B cell (primary cell): ENCODE results near the gene RPL29. TPM values are rescaled to one million over a fixed set of nuclear protein-coding genes. Genes with fewer than 3 reads are reported as not detected.

Experiments used
- ATAC-seq: fragments of 200-7000 bp; cut with Tn5 transposase; one replicate; pipeline ENCODE4 v1.10.0; 2021; ENCODE audit warnings: low read depth, mild to moderate bottlenecking, moderate number of reproducible peaks, moderate library complexity
- CTCF ChIA-PET: fragments of 350-600 bp; sonication (Branson Sonifier 250); formaldehyde crosslinking; loops from one replicate; lab custom pipeline; 2021; ENCODE audit warnings: antibody characterized with exemption, inconsistent platforms; lab: Charles Lee
- POLR2A ChIA-PET: fragments of 350-600 bp; sonication (Branson Sonifier 250); formaldehyde crosslinking; loops from one replicate; lab custom pipeline; 2021; ENCODE audit warnings: antibody characterized with exemption; lab: Charles Lee
- DNase-seq: peaks from one replicate; pipeline ENCODE4 v3.0.0; 2013
- H2AFZ ChIP-seq: 2 replicates; pipeline ENCODE4 v1.6.1; 2012; ENCODE audit warnings: mild to moderate bottlenecking, low read depth, low read length; ENCODE audit not compliant: insufficient read depth, poor library complexity, severe bottlenecking
- H3K27ac ChIP-seq, 2 donors: 1 replicate in 1 of 2; 2 replicates in 1 of 2; pipeline ENCODE4 v1.5.1; 2012 to 2013; ENCODE audit warnings: low read length in 2 of 2, mild to moderate bottlenecking in 2 of 2, moderate library complexity in 1 of 2
- H3K27me3 ChIP-seq, 4 experiments: fragments of 200-600 bp in 1 of 4; sonication (generic) in 1 of 4; replicated peaks in 1 of 4; 1 replicate in 2 of 4; 2 replicates in 2 of 4; pipeline versions ENCODE4 v1.6.1 to v1.7.0; 2013 to 2016; ENCODE audit warnings: low read length in 3 of 4, mild to moderate bottlenecking in 2 of 4, mixed read lengths in 1 of 4, moderate library complexity in 1 of 4; ENCODE audit not compliant: insufficient read depth in 4 of 4, control insufficient read depth in 3 of 4; ENCODE audit errors: control extremely low read depth in 1 of 4
- H3K36me3 ChIP-seq, 2 experiments: replicated peaks in 1 of 2; 1 replicate in 1 of 2; 2 replicates in 1 of 2; pipeline versions ENCODE4 v1.6.1 to v1.7.1; 2013; ENCODE audit warnings: low read length in 1 of 2; ENCODE audit not compliant: insufficient read depth in 2 of 2, control insufficient read depth in 1 of 2; ENCODE audit errors: control extremely low read depth in 1 of 2, extremely low read depth in 1 of 2
- H3K4me1 ChIP-seq, 2 donors: fragments of 200-600 bp in 1 of 2; sonication (generic) in 1 of 2; 1 replicate in 1 of 2; 2 replicates in 1 of 2; pipeline versions ENCODE4 v1.5.1 to v1.6.1; 2013 to 2017; ENCODE audit warnings: low read length in 2 of 2; ENCODE audit not compliant: control insufficient read depth in 2 of 2, insufficient read depth in 2 of 2
- H3K4me2 ChIP-seq: replicated peaks from 2 replicates; pipeline ENCODE3; 2012; ENCODE audit warnings: mild to moderate bottlenecking, low read depth, low read length; ENCODE audit not compliant: poor library complexity, severe bottlenecking
- H3K4me3 ChIP-seq, 5 experiments: fragments of 200-600 bp in 1 of 5; sonication (generic) in 1 of 5; 1 replicate in 3 of 5; 2 replicates in 2 of 5; pipeline versions ENCODE4 v1.5.1 to v1.7.0; 2011 to 2016; ENCODE audit warnings: low read length in 4 of 5, mild to moderate bottlenecking in 4 of 5, low read depth in 2 of 5, control low read depth in 1 of 5, moderate library complexity in 1 of 5; ENCODE audit not compliant: insufficient read depth in 1 of 5; ENCODE audit errors: control extremely low read depth in 1 of 5, extremely low read depth in 1 of 5
- H3K79me2 ChIP-seq: fragments of 200-600 bp; sonication (generic); one replicate; pipeline ENCODE4 v1.6.0; 2016; ENCODE audit warnings: low read length; ENCODE audit not compliant: control insufficient read depth, insufficient read depth
- H3K9ac ChIP-seq: fragments of 200-600 bp; sonication (generic); 2 replicates; pipeline ENCODE4 v1.6.1; 2017; ENCODE audit warnings: mild to moderate bottlenecking, low read length, moderate library complexity
- H3K9me3 ChIP-seq, 3 donors: one replicate each; pipeline versions ENCODE4 v1.6.1 to v1.7.1; 2013; ENCODE audit warnings: low read length in 2 of 3; ENCODE audit not compliant: control insufficient read depth in 2 of 3, insufficient read depth in 1 of 3; ENCODE audit errors: control extremely low read depth in 1 of 3
- H4K20me1 ChIP-seq: 2 replicates; pipeline ENCODE4 v1.6.0; 2012; ENCODE audit warnings: mild to moderate bottlenecking, low read length; ENCODE audit not compliant: insufficient read depth, control insufficient read depth, poor library complexity, severe bottlenecking
- H3K27ac Mint-ChIP-seq: one replicate; pipeline ENCODE4 v1.8.0; 2021; ENCODE audit warnings: mixed read lengths
- H3K27me3 Mint-ChIP-seq: one replicate; pipeline ENCODE4 v1.8.0; 2021; ENCODE audit warnings: mixed read lengths
- H3K4me1 Mint-ChIP-seq: one replicate; pipeline ENCODE4 v1.8.0; 2021; ENCODE audit warnings: mixed read lengths
- H3K4me3 Mint-ChIP-seq: one replicate; pipeline ENCODE4 v1.8.0; 2021; ENCODE audit warnings: mixed read lengths
- H3K9me3 Mint-ChIP-seq: one replicate; pipeline ENCODE4 v1.8.0; 2022; ENCODE audit warnings: mixed read lengths; ENCODE audit not compliant: insufficient read depth
- EZH2 ChIP-seq: IDR thresholded peaks from 2 replicates; pipeline ENCODE4 v1.6.1; 2012; ENCODE audit warnings: borderline replicate concordance, low read depth, mild to moderate bottlenecking, moderate library complexity, low read length; ENCODE audit not compliant: insufficient read depth, poor library complexity, severe bottlenecking
- WGBS: methylation state at CpG from one replicate; pipeline ENCODE4 v1.1.5; 2013; ENCODE audit warnings: missing lambda C conversion rate; ENCODE audit not compliant: insufficient coverage; 5-methylcytosine and 5-hydroxymethylcytosine counted together
- intact Hi-C: fragments of 100-400 bp; cut with micrococcal nuclease; formaldehyde crosslinking; loops from one replicate; pipeline ENCODE4 v1.10.0; 2022
- polyA plus RNA-seq: library from polyadenylated mRNA; depleted of rRNA; stranded (reverse); fragments of >200 nt; gene quantifications from 2 replicates; pipeline ENCODE4 v1.2.3, GENCODE V29; 2012
- total RNA-seq, 2 donors: library from RNA; stranded (reverse); fragments of 120-200 nt in 1 of 2; gene quantifications; 1 replicate in 1 of 2; 2 replicates in 1 of 2; pipeline versions ENCODE4 v1.2.3 to v1.2.4, GENCODE V29; 2013 to 2022
- TF ChIP-seq, protein P1 (sequence below): fragments of 200-600 bp; IDR thresholded peaks from one replicate; pipeline ENCODE4 v1.8.0; 2022; ENCODE audit warnings: antibody characterized with exemption, mild to moderate bottlenecking

Gene RPL29
- total and polyA plus RNA-seq, 2 donors (not counting 1 experiment from before 2014, with no cell fraction given), result 1,552 to 3,787 TPM

DNA sequence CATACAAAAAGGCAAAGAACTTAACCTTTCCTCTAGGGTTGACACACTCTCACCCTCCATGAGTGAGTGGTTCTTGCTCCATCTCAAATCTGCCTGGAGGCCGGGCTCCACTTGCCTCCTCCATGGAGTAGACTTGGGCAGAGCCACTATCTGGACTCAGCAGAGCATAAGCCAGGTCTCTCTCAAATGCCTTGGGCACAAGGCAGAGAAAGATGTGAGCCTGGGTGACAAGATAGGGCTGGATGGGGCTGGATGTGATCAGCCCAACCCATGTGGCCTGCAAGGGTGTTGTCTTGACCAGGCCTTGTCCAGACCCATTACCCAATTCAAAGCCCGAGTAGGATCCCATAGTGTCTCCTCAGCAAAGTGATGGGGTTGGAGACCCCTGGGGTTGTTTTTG is 4.2 kb upstream of the RPL29 start:
- Histone ChIP-seq H3K27me3 (no peaks in the 10 kb centered on the region), H3K36me3 (peaks cover 0 to 1% of the 10 kb centered on the region in 2 experiments), H3K4me3 (no peak overlapping the region), H4K20me1 (peaks cover 7% of the 10 kb centered on the region), H3K4me2 (no peak overlapping the region), H3K79me2 (peaks cover 9% of the 10 kb centered on the region), H3K9me3 (no peaks in the 10 kb centered on the region), H3K4me1 (peaks cover 11 to 17% of the 10 kb centered on the region in 2 donors), H2AFZ (no peak overlapping the region), H3K27ac (no peak overlapping the region), H3K9ac (no peak overlapping the region)
- ChIA-PET CTCF (interaction anchor here (1.7 to 5.7 kb wide), 7 partner anchors 53 to 448 kb away, joined by 6 to 166 read pairs (median 13); partner anchors contain the start of gene POC1A), POLR2A (no interaction called here)
- TF ChIP-seq EZH2, result no peak
- TF ChIP-seq, protein P1, sequence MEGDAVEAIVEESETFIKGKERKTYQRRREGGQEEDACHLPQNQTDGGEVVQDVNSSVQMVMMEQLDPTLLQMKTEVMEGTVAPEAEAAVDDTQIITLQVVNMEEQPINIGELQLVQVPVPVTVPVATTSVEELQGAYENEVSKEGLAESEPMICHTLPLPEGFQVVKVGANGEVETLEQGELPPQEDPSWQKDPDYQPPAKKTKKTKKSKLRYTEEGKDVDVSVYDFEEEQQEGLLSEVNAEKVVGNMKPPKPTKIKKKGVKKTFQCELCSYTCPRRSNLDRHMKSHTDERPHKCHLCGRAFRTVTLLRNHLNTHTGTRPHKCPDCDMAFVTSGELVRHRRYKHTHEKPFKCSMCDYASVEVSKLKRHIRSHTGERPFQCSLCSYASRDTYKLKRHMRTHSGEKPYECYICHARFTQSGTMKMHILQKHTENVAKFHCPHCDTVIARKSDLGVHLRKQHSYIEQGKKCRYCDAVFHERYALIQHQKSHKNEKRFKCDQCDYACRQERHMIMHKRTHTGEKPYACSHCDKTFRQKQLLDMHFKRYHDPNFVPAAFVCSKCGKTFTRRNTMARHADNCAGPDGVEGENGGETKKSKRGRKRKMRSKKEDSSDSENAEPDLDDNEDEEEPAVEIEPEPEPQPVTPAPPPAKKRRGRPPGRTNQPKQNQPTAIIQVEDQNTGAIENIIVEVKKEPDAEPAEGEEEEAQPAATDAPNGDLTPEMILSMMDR, result no peak
- 93% methylated on average over 2 of the region's 2 CpGs for WGBS
- Mint-ChIP-seq H3K4me3 (no peak overlapping the region), H3K9me3 (no peaks in the 10 kb centered on the region), H3K27ac (no peak overlapping the region), H3K4me1 (peaks cover 15% of the 10 kb centered on the region), H3K27me3 (peaks cover 6% of the 10 kb centered on the region)
- DNase-seq (no peak), ATAC-seq (no peak)
- intact Hi-C loops, result loop anchor here (2.0 to 5.0 kb wide), 2 partner anchors 277 to 339 kb away; partner anchors contain the start of gene WDR82

DNA sequence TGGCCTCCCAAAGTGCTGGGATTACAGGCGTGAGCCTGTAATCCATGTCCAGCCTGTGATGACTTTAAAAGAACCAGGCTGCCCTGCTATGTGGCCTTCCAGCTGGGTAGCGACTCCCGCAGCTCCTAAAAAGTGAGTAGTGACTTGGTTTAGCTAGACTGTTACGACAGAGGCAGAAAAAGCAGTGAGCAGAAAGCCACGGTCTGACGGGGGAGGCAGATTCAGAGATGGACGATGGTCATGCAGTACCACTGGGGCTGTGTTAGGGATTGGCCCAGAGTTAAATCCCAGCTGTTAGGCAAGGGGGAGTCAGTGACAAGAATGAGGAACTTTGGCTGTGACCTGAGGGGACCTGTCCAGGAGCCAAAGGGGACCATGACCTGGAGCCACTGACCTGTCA is 3.1 kb upstream of the RPL29 start:
- peaks cover 25% of the 10 kb centered on the region for H3K4me1 Mint-ChIP-seq
- peaks cover 17% of the 10 kb centered on the region for H3K79me2 ChIP-seq
- peaks cover 6% of the 10 kb centered on the region for H3K27me3 Mint-ChIP-seq
- POLR2A ChIA-PET, result no interaction called here
- intact Hi-C loops, result loop anchor here (5.0 kb wide), 1 partner anchor 279 kb away; the partner anchor contains the start of gene WDR82
- no peak overlapping the region for H3K27ac Mint-ChIP-seq
- H3K4me2 ChIP-seq, result no peak overlapping the region
- no peak overlapping the region for H2AFZ ChIP-seq
- CTCF ChIA-PET, result interaction anchor here (0.9 to 2.1 kb wide), 6 partner anchors 54 to 448 kb away, joined by 3 to 8 read pairs (median 5); no protein-coding TSS in a partner anchor
- no peak overlapping the region for H3K9ac ChIP-seq
- H3K4me3 Mint-ChIP-seq, result no peak overlapping the region
- TF ChIP-seq, protein P1, result no peak
- TF ChIP-seq EZH2, result no peak
- no peaks in the 10 kb centered on the region for H3K9me3 ChIP-seq
- 93% methylated on average over 6 of the region's 7 CpGs for WGBS
- DNase-seq (no peak), ATAC-seq (no peak)
- no peaks in the 10 kb centered on the region for H3K27me3 ChIP-seq
- peaks cover 19 to 27% of the 10 kb centered on the region in 2 donors for H3K4me1 ChIP-seq
- H3K4me3 ChIP-seq, result no peak overlapping the region
- H3K36me3 ChIP-seq, result peaks cover 0 to 11% of the 10 kb centered on the region in 2 experiments
- H4K20me1 ChIP-seq, result peaks cover 17% of the 10 kb centered on the region
- no peaks in the 10 kb centered on the region for H3K9me3 Mint-ChIP-seq
- no peak overlapping the region for H3K27ac ChIP-seq
